ENCODE data around the gene MPHOSPH9. TPM values are rescaled to one million over a fixed set of nuclear protein-coding genes. Genes with fewer than 3 reads are reported as not detected.

The MPHOSPH9 gene
- total RNA-seq, 1 experiment from 2014 or later: 60.5 TPM

DNA sequence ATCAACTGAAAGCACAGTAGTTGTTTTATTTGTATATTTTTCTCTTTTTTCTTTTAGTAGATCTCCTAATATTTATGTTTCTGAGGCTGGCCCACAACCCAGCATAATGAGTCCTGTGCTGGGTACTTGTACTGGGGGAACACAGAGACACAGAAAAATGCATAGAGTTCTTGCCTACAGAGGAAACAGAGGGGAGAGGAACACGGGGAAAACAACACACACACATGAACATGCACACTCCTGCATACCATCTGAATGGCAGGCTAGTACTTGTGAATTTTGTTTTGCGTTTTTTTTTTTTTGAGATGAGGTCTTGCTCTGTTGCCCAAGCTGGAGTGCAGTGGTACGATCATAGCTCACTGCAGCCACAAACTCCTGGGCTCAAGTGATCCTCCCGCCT lies 103.3 kb downstream of the MPHOSPH9 start:
- H4K91ac ChIP-seq (ENCODE audit: insufficient read length, low read depth, low read length): no peak overlapping the region
- Mint-ChIP-seq H3K4me3 (no peak overlapping the region), H3K9me3 (no peaks in the 10 kb centered on the region; a peak in 1 of 5 replicates), H3K27me3 (ENCODE audit: low read depth) (peaks cover 7% of the 10 kb centered on the region), H3K36me3 (ENCODE audit: insufficient read depth in 1 of 3, low read depth in 3 of 3) (no peaks in the 10 kb centered on the region), H3K27ac (no peak overlapping the region), H3K4me1 (peaks cover 10 to 11% of the 10 kb centered on the region in 2 experiments)
- no peaks in the 10 kb centered on the region for H4K20me1 ChIP-seq (ENCODE audit: control insufficient read depth, insufficient read depth, insufficient read length)
- no CpG with 5 or more reads among the region's 4 CpGs for WGBS (ENCODE audit: extremely low coverage, insufficient read length, low lambda C conversion rate)
- no peaks in the 10 kb centered on the region for H3K9me3 ChIP-seq (ENCODE audit: control insufficient read depth, low read depth, low read length)
- H3K79me2 ChIP-seq (ENCODE audit: insufficient read depth, low read length): no peaks in the 10 kb centered on the region
- H3K79me1 ChIP-seq (ENCODE audit: insufficient read depth, low read depth, low read length, poor library complexity, severe bottlenecking): no peaks in the 10 kb centered on the region
- no peaks in the 10 kb centered on the region for H3K27me3 ChIP-seq (ENCODE audit: insufficient read depth, low read length)
- no peak overlapping the region for H2BK20ac ChIP-seq (ENCODE audit: low read depth, low read length, poor library complexity, severe bottlenecking)
- H3K4ac ChIP-seq (ENCODE audit: low read depth, low read length): no peak overlapping the region
- no peak overlapping the region for H2BK12ac ChIP-seq (ENCODE audit: insufficient read length, low read depth, low read length)
- no peak overlapping the region for H3K27ac ChIP-seq (ENCODE audit: insufficient read length, low read depth, low read length)
- no peak overlapping the region for H3K18ac ChIP-seq (ENCODE audit: insufficient read length, low read depth, low read length)
- H3K4me2 ChIP-seq (ENCODE audit: insufficient read depth, insufficient read length, low read length): no peak overlapping the region
- H3K23me2 ChIP-seq (ENCODE audit: insufficient read length, low read depth, low read length, poor library complexity, severe bottlenecking): no peaks in the 10 kb centered on the region
- no peak overlapping the region for H3T11ph ChIP-seq (ENCODE audit: low read length)
- TF ChIP-seq, protein P1, sequence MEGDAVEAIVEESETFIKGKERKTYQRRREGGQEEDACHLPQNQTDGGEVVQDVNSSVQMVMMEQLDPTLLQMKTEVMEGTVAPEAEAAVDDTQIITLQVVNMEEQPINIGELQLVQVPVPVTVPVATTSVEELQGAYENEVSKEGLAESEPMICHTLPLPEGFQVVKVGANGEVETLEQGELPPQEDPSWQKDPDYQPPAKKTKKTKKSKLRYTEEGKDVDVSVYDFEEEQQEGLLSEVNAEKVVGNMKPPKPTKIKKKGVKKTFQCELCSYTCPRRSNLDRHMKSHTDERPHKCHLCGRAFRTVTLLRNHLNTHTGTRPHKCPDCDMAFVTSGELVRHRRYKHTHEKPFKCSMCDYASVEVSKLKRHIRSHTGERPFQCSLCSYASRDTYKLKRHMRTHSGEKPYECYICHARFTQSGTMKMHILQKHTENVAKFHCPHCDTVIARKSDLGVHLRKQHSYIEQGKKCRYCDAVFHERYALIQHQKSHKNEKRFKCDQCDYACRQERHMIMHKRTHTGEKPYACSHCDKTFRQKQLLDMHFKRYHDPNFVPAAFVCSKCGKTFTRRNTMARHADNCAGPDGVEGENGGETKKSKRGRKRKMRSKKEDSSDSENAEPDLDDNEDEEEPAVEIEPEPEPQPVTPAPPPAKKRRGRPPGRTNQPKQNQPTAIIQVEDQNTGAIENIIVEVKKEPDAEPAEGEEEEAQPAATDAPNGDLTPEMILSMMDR (conservative IDR thresholded peaks at IDR 0.05): no peak
- no peak overlapping the region for H3K14ac ChIP-seq (ENCODE audit: insufficient read depth, low read length)
- DNase-seq: no peak
- no peak overlapping the region for H2BK5ac ChIP-seq (ENCODE audit: insufficient read length, low read length)
- no peak overlapping the region for H2AK5ac ChIP-seq (ENCODE audit: insufficient read length, low read length)
- no peak overlapping the region for H3K9ac ChIP-seq (ENCODE audit: extremely low read depth, insufficient read length, low read length)
- no peak overlapping the region for H4K5ac ChIP-seq (ENCODE audit: insufficient read length, low read depth, low read length)
- H2BK120ac ChIP-seq (ENCODE audit: low read depth, low read length, poor library complexity, severe bottlenecking): no peak overlapping the region
- H2AFZ ChIP-seq (ENCODE audit: low read length): no peak overlapping the region
- no peaks in the 10 kb centered on the region; the same call in 1 of the 2 replicates for H3K4me1 ChIP-seq (ENCODE audit: insufficient read depth, low read length)
- H2BK15ac ChIP-seq (ENCODE audit: low read depth, low read length): no peak overlapping the region
- no peak overlapping the region for H3K23ac ChIP-seq (ENCODE audit: insufficient read length, low read depth, low read length)
- H3K56ac ChIP-seq (ENCODE audit: insufficient read length, low read depth, low read length): no peak overlapping the region
- H4K8ac ChIP-seq (replicated peaks; ENCODE audit: insufficient read length, low read depth, low read length): no peak overlapping the region
